GM12878 (cell line): ENCODE results near the gene TMEM86A. TPM values are rescaled to one million over a fixed set of nuclear protein-coding genes. Genes with fewer than 3 reads are reported as not detected.

Experiments used
- ATAC-seq: fragments of 200-7000 bp; cut with Tn5 transposase; 3 replicates; pipeline ENCODE4 v1.9.1; 2020; ENCODE audit warnings: mild to moderate bottlenecking, moderate library complexity
- BruUV-seq: library from RNA; stranded (reverse); fragments of 400-500 nt; replicated peaks from 2 replicates; lab custom pipeline; 2021; lab: Mats Ljungman, UMichigan
- CTCF ChIA-PET: fragments of 300-600 bp; sonication (Branson Sonifier 250); formaldehyde crosslinking; extraction: SDS; loops from one replicate; lab custom pipeline; 2021; ENCODE audit warnings: inconsistent platforms; lab: Yijun Ruan, JAX
- POLR2A ChIA-PET: fragments of 350-600 bp; formaldehyde crosslinking; extraction: SDS; loops from one replicate; lab custom pipeline; 2021; ENCODE audit warnings: inconsistent platforms; lab: Charles Lee
- RAD21 ChIA-PET: fragments of 300-600 bp; sonication (Branson Sonifier 250); formaldehyde crosslinking; loops from one replicate; lab custom pipeline; 2023; ENCODE audit warnings: antibody characterized with exemption; ENCODE audit not compliant: unreplicated experiment; lab: Charles Lee
- SMC1A ChIA-PET: fragments of 300-600 bp; sonication (Branson Sonifier 250); formaldehyde crosslinking; loops from one replicate; lab custom pipeline; 2023; ENCODE audit not compliant: unreplicated experiment, uncharacterized antibody; lab: Charles Lee
- DNase-seq: peaks from one replicate; pipeline ENCODE4 v3.0.0-alpha.2; 2011; ENCODE audit warnings: low read depth, low spot score
- FAIRE-seq: peaks from 3 replicates; lab custom pipeline; 2011; peaks lifted over from hg19 to GRCh38; lab: Jason Lieb, UNC
- H2AFZ ChIP-seq: 2 replicates; pipeline ENCODE4 v1.6.0; 2011; ENCODE audit warnings: low read depth, low read length, control low read depth; ENCODE audit not compliant: control insufficient read depth
- H3K27ac ChIP-seq: 2 replicates; pipeline ENCODE4 v1.5.1; 2011; ENCODE audit warnings: control low read depth; ENCODE audit not compliant: control insufficient read depth, insufficient read depth
- H3K27me3 ChIP-seq, 2 experiments: replicated peaks in 1 of 2; 2 replicates each; pipeline versions ENCODE4 v1.6.0 to v1.6.1; 2011; ENCODE audit warnings: low read length in 1 of 2; ENCODE audit not compliant: control insufficient read depth in 2 of 2, insufficient read depth in 2 of 2
- H3K36me3 ChIP-seq, 2 experiments: 2 replicates each; pipeline ENCODE4 v1.5.1; 2011; ENCODE audit warnings: low read length in 1 of 2; ENCODE audit not compliant: control insufficient read depth in 2 of 2, insufficient read depth in 2 of 2
- H3K4me1 ChIP-seq: 2 replicates; pipeline ENCODE4 v1.6.1; 2011; ENCODE audit warnings: mild to moderate bottlenecking, low read length, moderate library complexity, mixed read lengths; ENCODE audit not compliant: control insufficient read depth, insufficient read depth
- H3K4me2 ChIP-seq: 2 replicates; pipeline ENCODE4 v1.6.0; 2011; ENCODE audit warnings: control low read depth; ENCODE audit not compliant: control insufficient read depth, insufficient read depth
- H3K4me3 ChIP-seq: fragments of 200-600 bp; sonication (generic); 2 replicates; pipeline ENCODE4 v1.5.1; 2016
- H3K79me2 ChIP-seq: 2 replicates; pipeline ENCODE4 v1.6.0; 2011; ENCODE audit warnings: low read length; ENCODE audit not compliant: control insufficient read depth, insufficient read depth
- H3K9ac ChIP-seq: 2 replicates; pipeline ENCODE4 v1.8.0; 2011; ENCODE audit warnings: low read length, control low read depth, mixed read lengths; ENCODE audit not compliant: control insufficient read depth, insufficient read depth
- H3K9me3 ChIP-seq: replicated peaks from 3 replicates; pipeline ENCODE4 v1.5.1; 2011; ENCODE audit warnings: mild to moderate bottlenecking, low read length; ENCODE audit not compliant: control insufficient read depth, insufficient read depth
- H4K20me1 ChIP-seq: 2 replicates; pipeline ENCODE4 v1.6.0; 2011; ENCODE audit not compliant: control insufficient read depth, insufficient read depth
- BCL11A ChIP-seq: IDR thresholded peaks from 2 replicates; pipeline ENCODE4 v1.6.1; 2011; ENCODE audit warnings: low read depth, low read length
- BCL3 ChIP-seq: IDR thresholded peaks from 2 replicates; pipeline ENCODE4 v1.6.1; 2011; ENCODE audit warnings: borderline replicate concordance, low read depth, mild to moderate bottlenecking, moderate library complexity, low read length; ENCODE audit not compliant: insufficient read depth, poor library complexity, severe bottlenecking
- CHD1 ChIP-seq: IDR thresholded peaks from 2 replicates; pipeline ENCODE4 v1.6.1; 2012; ENCODE audit warnings: low read depth, low read length, improper control_type of control experiment
- FOXK2 ChIP-seq: fragments of 450-650 bp; IDR thresholded peaks from 2 replicates; pipeline ENCODE4 v1.6.1; 2017; ENCODE audit warnings: mild to moderate bottlenecking, moderate library complexity
- FOXM1 ChIP-seq: IDR thresholded peaks from 2 replicates; pipeline ENCODE4 v1.6.1; 2012; ENCODE audit warnings: low read depth, mild to moderate bottlenecking, inconsistent platforms, low read length, moderate library complexity
- HSF1 ChIP-seq: fragments of 150-350 bp; IDR thresholded peaks from 2 replicates; pipeline ENCODE4 v1.6.1; 2014; ENCODE audit warnings: mild to moderate bottlenecking, low read depth, low read length
- MLLT1 ChIP-seq: fragments of 450-650 bp; IDR thresholded peaks from 2 replicates; pipeline ENCODE4 v1.6.1; 2016; ENCODE audit warnings: mild to moderate bottlenecking
- MYB ChIP-seq: fragments of 150-350 bp; IDR thresholded peaks from 2 replicates; pipeline ENCODE4 v1.6.1; 2014; ENCODE audit warnings: mild to moderate bottlenecking, low read depth, low read length, borderline replicate concordance
- MYC ChIP-seq: IDR thresholded peaks from 2 replicates; pipeline ENCODE4 v1.6.1; 2011; ENCODE audit warnings: mild to moderate bottlenecking, low read length, moderate library complexity, inconsistent platforms; ENCODE audit not compliant: insufficient read depth, insufficient replicate concordance, insufficient read length, severe bottlenecking
- NR2C1 ChIP-seq: fragments of 450-650 bp; IDR thresholded peaks from 2 replicates; pipeline ENCODE4 v1.6.1; 2017; ENCODE audit warnings: antibody characterized with exemption, mild to moderate bottlenecking, moderate library complexity
- PAX5 ChIP-seq: IDR thresholded peaks from 2 replicates; pipeline ENCODE4 v1.6.1; 2011; ENCODE audit warnings: low read depth, low read length, borderline replicate concordance
- POLR2A ChIP-seq: IDR thresholded peaks from 2 replicates; pipeline ENCODE4 v1.6.1; 2011; ENCODE audit warnings: low read depth, mild to moderate bottlenecking, low read length
- RAD21 ChIP-seq: IDR thresholded peaks from 2 replicates; pipeline ENCODE4 v1.6.1; 2011; ENCODE audit warnings: mild to moderate bottlenecking, low read depth, low read length, moderate library complexity; ENCODE audit not compliant: insufficient read depth
- RUNX3 ChIP-seq: IDR thresholded peaks from 2 replicates; pipeline ENCODE4 v1.6.1; 2012; ENCODE audit warnings: low read length, inconsistent platforms
- SIX5 ChIP-seq: IDR thresholded peaks from 2 replicates; pipeline ENCODE4 v1.6.1; 2011; ENCODE audit warnings: mild to moderate bottlenecking, low read depth, low read length, moderate library complexity; ENCODE audit not compliant: severe bottlenecking
- SMARCA5 ChIP-seq: fragments of 450-650 bp; IDR thresholded peaks from 2 replicates; pipeline ENCODE4 v1.6.1; 2017; ENCODE audit warnings: mild to moderate bottlenecking
- SREBF2 ChIP-seq: IDR thresholded peaks from 2 replicates; pipeline ENCODE4 v1.6.1; 2012; ENCODE audit warnings: mild to moderate bottlenecking, low read length
- TBL1XR1 ChIP-seq: IDR thresholded peaks from 2 replicates; pipeline ENCODE4 v1.6.1; 2012; ENCODE audit warnings: low read depth, low read length, improper control_type of control experiment
- YBX1 ChIP-seq: fragments of 450-650 bp; IDR thresholded peaks from 2 replicates; pipeline ENCODE4 v1.6.1; 2016; ENCODE audit warnings: antibody characterized with exemption
- ZNF274 ChIP-seq: IDR thresholded peaks from one replicate; pipeline ENCODE4 v1.8.0; 2011; ENCODE audit not compliant: insufficient read length, insufficient read depth
- WGBS: methylation state at CpG from one replicate; pipeline ENCODE4 v1.1.6; 2016; ENCODE audit warnings: low lambda C conversion rate; ENCODE audit not compliant: insufficient replicate concordance, insufficient coverage; ENCODE audit errors: missing lambda C conversion rate; 5-methylcytosine and 5-hydroxymethylcytosine counted together
- in situ Hi-C: fragments of 300-500 bp; cut with MboI; formaldehyde crosslinking; loops from 9 replicates; pipeline ENCODE4 v1.14.3; 2018; ENCODE audit warnings: mixed read lengths
- intact Hi-C: fragments of 100-400 bp; cut with micrococcal nuclease; formaldehyde crosslinking; loops from one replicate; pipeline ENCODE4 v1.14.2; 2022; ENCODE audit not compliant: unreplicated experiment
- polyA plus RNA-seq, 11 experiments: library from polyadenylated mRNA; depleted of rRNA in 4 of 11; unstranded in 6 of 11; stranded (reverse) in 5 of 11; fragments of >200 nt; fragmentation: Nextera tagmentation in 4 of 11; fragmentation: Illumina TruSeq in 1 of 11; extraction: Ambion mirVana in 4 of 11; extraction: Trizol in 1 of 11; gene quantifications; 1 replicate in 1 of 11; 2 replicates in 10 of 11; pipeline versions ENCODE4 v1.2.1 to v1.2.3, GENCODE V29; 2011 to 2016; ENCODE audit warnings: inconsistent platforms in 2 of 11, missing spikeins in 2 of 11, low read depth in 1 of 11
- total RNA-seq, 4 experiments: library from RNA; depleted of rRNA in 3 of 4; stranded (reverse); fragments of >200 nt in 3 of 4; fragmentation: Illumina TruSeq in 1 of 4; extraction: Trizol in 1 of 4; gene quantifications; 2 replicates each; pipeline versions ENCODE4 v1.2.1 to v1.2.3, GENCODE V29; 2013 to 2021

The TMEM86A gene
- total and polyA plus RNA-seq, 10 of the 15 experiments (the other 5 are each of a cell fraction or from before 2014, with no cell fraction given): 0.01 to 0.11 (median 0.06) TPM; not detected in 7

- no peak overlapping the region for H3K9ac ChIP-seq
- no peaks in the 10 kb centered on the region for H3K36me3 ChIP-seq
- no peak overlapping the region for H3K4me2 ChIP-seq
- H2AFZ ChIP-seq: no peak overlapping the region
- CTCF ChIA-PET: interaction anchor here (1.1 kb wide), 1 partner anchor 53 kb away, joined by 3 read pairs; no protein-coding TSS in a partner anchor
- no peaks in the 10 kb centered on the region for H3K9me3 ChIP-seq
- FAIRE-seq: no peak
- intact Hi-C loops: no loop called here
- no peak overlapping the region for H3K27ac ChIP-seq
- WGBS: 3% methylated on average over 2 of the region's 2 CpGs
- TF ChIP-seq SMARCA5 (no peak), BCL3 (no peak), ZNF274 (no peak), MYB (no peak), MLLT1 (no peak), MYC (no peak), CHD1 (no peak), BCL11A (no peak), FOXK2 (no peak), TBL1XR1 (no peak), RAD21 (no peak), RUNX3 (no peak), FOXM1 (no peak), NR2C1 (no peak), YBX1 (no peak), PAX5 (no peak), SIX5 (no peak), HSF1 (no peak), SREBF2 (no peak), POLR2A (no peak)
- ATAC-seq: no peak
- H3K4me3 ChIP-seq: no peak overlapping the region
- in situ Hi-C loops: no loop called here
- H3K79me2 ChIP-seq: no peaks in the 10 kb centered on the region
- no peaks in the 10 kb centered on the region for H3K4me1 ChIP-seq
- POLR2A ChIA-PET: no interaction called here
- no peak for DNase-seq
- no peaks in the 10 kb centered on the region; a peak in 1 of 4 replicates for H3K27me3 ChIP-seq
- SMC1A ChIA-PET: no interaction called here
- RAD21 ChIA-PET: no interaction called here
- no peaks in the 10 kb centered on the region for H4K20me1 ChIP-seq
- no TSS peak for BruUV-seq
These were observed 29.4 kb upstream of the TMEM86A start for GRCh38 chr11:18669219-18669596.
